Neural cell (in vitro differentiated cells): ENCODE data around the gene ATF7. TPM values are rescaled to one million over a fixed set of nuclear protein-coding genes. Genes with fewer than 3 reads are reported as not detected.
A peak's percentile ranks its signal among the peaks of the same experiment; 100 is the strongest.

Experiments
- H2AFZ ChIP-seq: fragments of 200-600, 300-800 bp; sonication (generic), shearing (Covaris generic); 2 replicates; pipeline ENCODE4 v1.6.0; 2014; ENCODE audit warnings: low read depth, mild to moderate bottlenecking, antibody characterized with exemption, low read length, moderate library complexity
- H3F3A ChIP-seq: fragments of 200-600 bp; shearing (Covaris generic); 2 replicates; pipeline ENCODE4 v1.6.1; 2016; ENCODE audit warnings: mild to moderate bottlenecking, moderate library complexity, mixed read lengths, antibody characterized with exemption, low read length; ENCODE audit not compliant: insufficient read depth, poor library complexity, severe bottlenecking
- H3K27ac ChIP-seq: fragments of 200-600, 300-800 bp; sonication (generic), shearing (Covaris generic); 2 replicates; pipeline ENCODE4 v1.5.1; 2014; ENCODE audit warnings: mild to moderate bottlenecking, low read length, moderate library complexity
- H3K27me3 ChIP-seq: fragments of 300-800, 200-600 bp; sonication (generic), shearing (Covaris generic); 2 replicates; pipeline ENCODE4 v1.6.0; 2014; ENCODE audit warnings: mild to moderate bottlenecking, low read depth, low read length, moderate library complexity; ENCODE audit not compliant: insufficient read depth
- H3K36me3 ChIP-seq: fragments of 300-800, 200-600 bp; sonication (generic), shearing (Covaris generic); 2 replicates; pipeline ENCODE4 v1.5.1; 2014; ENCODE audit warnings: mild to moderate bottlenecking, antibody characterized with exemption, low read length, moderate library complexity; ENCODE audit not compliant: insufficient read depth
- H3K4me2 ChIP-seq: fragments of 300-800, 200-600 bp; sonication (generic), shearing (Covaris generic); 2 replicates; pipeline ENCODE4 v1.6.0; 2014; ENCODE audit warnings: mild to moderate bottlenecking, low read length
- H3K4me3 ChIP-seq: fragments of 300-800, 200-600 bp; sonication (generic), shearing (Covaris generic); 2 replicates; pipeline ENCODE4 v1.5.1; 2014; ENCODE audit warnings: mild to moderate bottlenecking, low read length, moderate library complexity
- H3K79me2 ChIP-seq: fragments of 200-600 bp; shearing (Covaris generic); replicated peaks from 2 replicates; pipeline ENCODE4 v1.6.0; 2014; ENCODE audit warnings: mild to moderate bottlenecking, low read length, moderate library complexity; ENCODE audit not compliant: insufficient read depth
- H3K9ac ChIP-seq: fragments of 300-800, 200-600 bp; sonication (generic), shearing (Covaris generic); 2 replicates; pipeline ENCODE4 v1.6.1; 2016; ENCODE audit warnings: mild to moderate bottlenecking, low read length, mixed read lengths
- H3K9me2 ChIP-seq: fragments of 200-600 bp; shearing (Covaris generic); 2 replicates; pipeline ENCODE4 v1.6.1; 2016; ENCODE audit warnings: mild to moderate bottlenecking, low read length, mixed read lengths; ENCODE audit not compliant: insufficient read depth
- H3K9me3 ChIP-seq: fragments of 200-600, 300-800 bp; sonication (generic), shearing (Covaris generic); 2 replicates; pipeline ENCODE4 v1.6.1; 2016; ENCODE audit warnings: mild to moderate bottlenecking, mixed run types, low read length, moderate library complexity, mixed read lengths
- H4K20me1 ChIP-seq: fragments of 200-600 bp; shearing (Covaris generic); 2 replicates; pipeline ENCODE4 v1.6.1; 2016; ENCODE audit warnings: mild to moderate bottlenecking, mixed run types; ENCODE audit not compliant: insufficient read depth
- CTCF ChIP-seq: fragments of 450-650 bp; IDR thresholded peaks from 2 replicates; pipeline ENCODE4 v1.5.1; 2014; ENCODE audit warnings: antibody characterized with exemption, mild to moderate bottlenecking, moderate library complexity; ENCODE audit not compliant: poor library complexity, severe bottlenecking
- EP300 ChIP-seq: fragments of 450-650 bp; conservative IDR thresholded peaks from 2 replicates; pipeline ENCODE4 v1.6.1; 2014; ENCODE audit warnings: antibody characterized with exemption, mild to moderate bottlenecking, moderate library complexity; ENCODE audit not compliant: poor library complexity, severe bottlenecking
- EZH2 ChIP-seq: fragments of 200-600, 300-800 bp; shearing (Covaris generic), sonication (generic); IDR thresholded peaks from 2 replicates; pipeline ENCODE4 v1.6.1; 2014; ENCODE audit warnings: antibody characterized with exemption, low read length, borderline replicate concordance, mild to moderate bottlenecking; ENCODE audit not compliant: insufficient read depth, poor library complexity, severe bottlenecking
- MXI1 ChIP-seq: fragments of 450-650 bp; conservative IDR thresholded peaks from 2 replicates; pipeline ENCODE4 v1.6.1; 2014; ENCODE audit warnings: antibody characterized with exemption, mild to moderate bottlenecking; ENCODE audit not compliant: poor library complexity, severe bottlenecking
- POLR2AphosphoS5 ChIP-seq: IDR thresholded peaks from 2 replicates; pipeline ENCODE4 v1.6.1; 2012
- RAD21 ChIP-seq: fragments of 450-650 bp; conservative IDR thresholded peaks from 2 replicates; pipeline ENCODE4 v1.6.1; 2014; ENCODE audit warnings: antibody characterized with exemption, mild to moderate bottlenecking, moderate library complexity
- REST ChIP-seq: IDR thresholded peaks from 2 replicates; pipeline ENCODE4 v1.6.1; 2012; ENCODE audit warnings: borderline replicate concordance
- SMC3 ChIP-seq: fragments of 450-650 bp; conservative IDR thresholded peaks from 2 replicates; pipeline ENCODE4 v1.6.1; 2014; ENCODE audit warnings: antibody characterized with exemption, mild to moderate bottlenecking, moderate library complexity; ENCODE audit not compliant: poor library complexity
- TAF1 ChIP-seq: IDR thresholded peaks from 2 replicates; pipeline ENCODE4 v1.6.1; 2012; ENCODE audit warnings: low read depth
- polyA plus RNA-seq: library from polyadenylated mRNA; depleted of rRNA; stranded (reverse); fragments of >200 nt; gene quantifications from 2 replicates; pipeline ENCODE4 v1.2.3, GENCODE V29; 2014

The ATF7 gene
- polyA plus RNA-seq, 1 donor from 2014 or later: 6.3 TPM

- no peaks in the 10 kb centered on the region for H3K9me2 ChIP-seq
- H3F3A ChIP-seq: no peaks in the 10 kb centered on the region
- no peak overlapping the region for H3K4me3 ChIP-seq
- peak overlapping the region; percentile 63 for H3K27ac ChIP-seq
- no peaks in the 10 kb centered on the region for H3K27me3 ChIP-seq
- no peaks in the 10 kb centered on the region for H3K36me3 ChIP-seq
- H3K4me2 ChIP-seq: no peak overlapping the region
- TF ChIP-seq CTCF (no peak), POLR2AphosphoS5 (no peak), REST (peak; percentile 66), TAF1 (no peak), RAD21 (no peak)
- no peaks in the 10 kb centered on the region for H3K9me3 ChIP-seq
- H3K9ac ChIP-seq: peak overlapping the region; percentile 14
- H3K79me2 ChIP-seq: peaks cover 22% of the 10 kb centered on the region
- no peak overlapping the region for H2AFZ ChIP-seq
- no peaks in the 10 kb centered on the region for H4K20me1 ChIP-seq
Observed at GRCh38 chr12:53596920-53597363, 29.2 kb downstream of the ATF7 start.

GRCh38 chr12:53594897-53595615 lies 31.1 kb downstream of the ATF7 start:
- Histone ChIP-seq H2AFZ (no peak overlapping the region), H3K27ac (peak overlapping the region; percentile 95), H3K9me2 (no peaks in the 10 kb centered on the region), H3K36me3 (no peaks in the 10 kb centered on the region), H4K20me1 (no peaks in the 10 kb centered on the region), H3K9me3 (no peaks in the 10 kb centered on the region), H3K4me3 (no peak overlapping the region), H3K27me3 (no peaks in the 10 kb centered on the region), H3K4me2 (no peak overlapping the region), H3K79me2 (peaks cover 12% of the 10 kb centered on the region), H3K9ac (no peak overlapping the region), H3F3A (peaks cover 6% of the 10 kb centered on the region)
- TF ChIP-seq CTCF (no peak), EZH2 (no peak), EP300 (no peak), SMC3 (no peak), REST (no peak), POLR2AphosphoS5 (no peak), MXI1 (no peak), TAF1 (no peak), RAD21 (no peak)
